Hepatocyte (in vitro differentiated cells): ENCODE data around the gene ARHGAP10. TPM values are rescaled to one million over a fixed set of nuclear protein-coding genes. Genes with fewer than 3 reads are reported as not detected.

Experiments
- DNase-seq: peaks from one replicate; pipeline ENCODE4 v3.0.0-alpha.2; 2016; ENCODE audit warnings: low spot score
- H2AFZ ChIP-seq: fragments of 200-600 bp; sonication (generic); 2 replicates; pipeline ENCODE4 v1.6.0; 2016; ENCODE audit warnings: antibody characterized with exemption, mild to moderate bottlenecking
- H3K27ac ChIP-seq: fragments of 200-600 bp; sonication (generic); 2 replicates; pipeline ENCODE4 v1.5.1; 2016; ENCODE audit warnings: mild to moderate bottlenecking
- H3K27me3 ChIP-seq: fragments of 200-600 bp; sonication (generic); 2 replicates; pipeline ENCODE4 v1.6.1; 2016
- H3K36me3 ChIP-seq: fragments of 200-600 bp; sonication (generic); replicated peaks from 2 replicates; pipeline ENCODE4 v1.5.1; 2016; ENCODE audit warnings: low read depth; ENCODE audit not compliant: insufficient read depth
- H3K4me1 ChIP-seq: fragments of 200-600 bp; sonication (generic); 2 replicates; pipeline ENCODE4 v1.5.1; 2016; ENCODE audit warnings: mild to moderate bottlenecking, moderate library complexity; ENCODE audit not compliant: insufficient read depth
- H3K4me2 ChIP-seq: fragments of 200-600 bp; sonication (generic); 2 replicates; pipeline ENCODE4 v1.6.0; 2016
- H3K4me3 ChIP-seq: fragments of 200-600 bp; sonication (generic); 2 replicates; pipeline ENCODE4 v1.5.1; 2016; ENCODE audit warnings: mild to moderate bottlenecking
- H3K79me2 ChIP-seq: fragments of 200-600 bp; sonication (generic); 2 replicates; pipeline ENCODE4 v1.6.0; 2017; ENCODE audit warnings: mild to moderate bottlenecking
- H3K9me2 ChIP-seq: fragments of 200-600 bp; sonication (generic); replicated peaks from 2 replicates; pipeline ENCODE4 v1.6.0; 2017; ENCODE audit warnings: mild to moderate bottlenecking; ENCODE audit not compliant: insufficient read depth
- H3K9me3 ChIP-seq: fragments of 200-600 bp; sonication (generic); 2 replicates; pipeline ENCODE4 v1.5.1; 2016; ENCODE audit warnings: low read depth, mild to moderate bottlenecking
- H4K20me1 ChIP-seq: fragments of 200-600 bp; sonication (generic); 2 replicates; pipeline ENCODE4 v1.6.0; 2016; ENCODE audit warnings: mild to moderate bottlenecking; ENCODE audit not compliant: insufficient read depth, poor library complexity, severe bottlenecking
- CTCF ChIP-seq: fragments of 200-600 bp; sonication (generic); IDR thresholded peaks from 2 replicates; pipeline ENCODE4 v1.5.1; 2016; ENCODE audit warnings: antibody characterized with exemption, mild to moderate bottlenecking; ENCODE audit not compliant: poor library complexity
- EZH2 ChIP-seq: fragments of 200-600 bp; sonication (generic); IDR thresholded peaks from 2 replicates; pipeline ENCODE4 v1.6.1; 2016; ENCODE audit warnings: antibody characterized with exemption, mild to moderate bottlenecking, borderline replicate concordance
- EZH2phosphoT487 ChIP-seq: fragments of 200-600 bp; sonication (generic); IDR thresholded peaks from one replicate; pipeline ENCODE4 v1.6.1; 2018; ENCODE audit warnings: antibody characterized with exemption, mild to moderate bottlenecking, low read depth, moderate library complexity; ENCODE audit not compliant: unreplicated experiment, severe bottlenecking
- WGBS: methylation state at CpG from one replicate; pipeline ENCODE4 v1.1.6; 2016; ENCODE audit warnings: low lambda C conversion rate; ENCODE audit errors: missing lambda C conversion rate; 5-methylcytosine and 5-hydroxymethylcytosine counted together
- polyA plus RNA-seq: library from polyadenylated mRNA; unstranded; fragments of >200 nt; fragmentation: Nextera tagmentation; extraction: Ambion mirVana; gene quantifications from 2 replicates; pipeline ENCODE4 v1.2.1, GENCODE V29; 2016
- total RNA-seq: library from RNA; depleted of rRNA; stranded (reverse); fragments of >200 nt; gene quantifications from 2 replicates; pipeline ENCODE4 v1.2.3, GENCODE V29; 2014

ARHGAP10 gene
- total and polyA plus RNA-seq, 2 experiments from 2014 or later = 16.8 to 23.4 TPM

- H3K79me2 ChIP-seq = no peaks in the 10 kb centered on the region
- H3K27ac ChIP-seq = no peak overlapping the region
- no peaks in the 10 kb centered on the region for H3K4me1 ChIP-seq
- TF ChIP-seq CTCF (no peak), EZH2phosphoT487 (no peak), EZH2 (no peak)
- H3K27me3 ChIP-seq = no peaks in the 10 kb centered on the region
- no peaks in the 10 kb centered on the region for H4K20me1 ChIP-seq
- WGBS = 88% methylated on average over 3 of the region's 3 CpGs
- H3K36me3 ChIP-seq = no peaks in the 10 kb centered on the region
- no peak overlapping the region for H3K4me3 ChIP-seq
- no peaks in the 10 kb centered on the region for H3K9me3 ChIP-seq
- H2AFZ ChIP-seq = no peak overlapping the region
- no peaks in the 10 kb centered on the region for H3K9me2 ChIP-seq
- DNase-seq = no peak
- no peak overlapping the region for H3K4me2 ChIP-seq
Measured at GRCh38 chr4:148101235-148101634, 369.3 kb downstream of the ARHGAP10 start.

- H3K9me2 ChIP-seq = no peaks in the 10 kb centered on the region
- DNase-seq = no peak
- no peaks in the 10 kb centered on the region for H4K20me1 ChIP-seq
- no peak overlapping the region for H3K4me3 ChIP-seq
- H3K79me2 ChIP-seq = no peaks in the 10 kb centered on the region
- TF ChIP-seq EZH2 (no peak), CTCF (no peak), EZH2phosphoT487 (no peak)
- H3K36me3 ChIP-seq = no peaks in the 10 kb centered on the region
- no peak overlapping the region for H2AFZ ChIP-seq
- H3K9me3 ChIP-seq = no peaks in the 10 kb centered on the region
- no peak overlapping the region for H3K27ac ChIP-seq
- no peak overlapping the region for H3K4me2 ChIP-seq
- no peaks in the 10 kb centered on the region for H3K27me3 ChIP-seq
- H3K4me1 ChIP-seq = no peaks in the 10 kb centered on the region
- 75% methylated on average over 4 of the region's 4 CpGs for WGBS
Measured at GRCh38 chr4:148101790-148102189, 369.9 kb downstream of the ARHGAP10 start.

GRCh38 chr4:148103597-148104355 lies 371.9 kb downstream of the ARHGAP10 start:
- H3K79me2 ChIP-seq = no peaks in the 10 kb centered on the region
- H3K36me3 ChIP-seq = no peaks in the 10 kb centered on the region
- H3K9me3 ChIP-seq = no peaks in the 10 kb centered on the region
- no peaks in the 10 kb centered on the region for H3K9me2 ChIP-seq
- no peak for DNase-seq
- H3K4me3 ChIP-seq = no peak overlapping the region
- no peaks in the 10 kb centered on the region for H3K27me3 ChIP-seq
- H3K4me2 ChIP-seq = no peak overlapping the region
- 92% methylated on average over 7 of the region's 7 CpGs for WGBS
- no peak for TF ChIP-seq EZH2
- no peak for TF ChIP-seq EZH2phosphoT487
- TF ChIP-seq CTCF = no peak
- H3K27ac ChIP-seq = no peak overlapping the region
- H3K4me1 ChIP-seq = no peaks in the 10 kb centered on the region
- H4K20me1 ChIP-seq = no peaks in the 10 kb centered on the region
- H2AFZ ChIP-seq = no peak overlapping the region

GRCh38 chr4:148108766-148109165 lies 376.9 kb downstream of the ARHGAP10 start:
- no peak for DNase-seq
- WGBS = 76% methylated on average over 7 of the region's 7 CpGs
- no peaks in the 10 kb centered on the region for H3K36me3 ChIP-seq
- no peak overlapping the region for H3K4me2 ChIP-seq
- no peaks in the 10 kb centered on the region for H3K79me2 ChIP-seq
- H4K20me1 ChIP-seq = no peaks in the 10 kb centered on the region
- H3K27me3 ChIP-seq = no peaks in the 10 kb centered on the region
- H2AFZ ChIP-seq = no peak overlapping the region
- TF ChIP-seq EZH2 (no peak), EZH2phosphoT487 (no peak), CTCF (no peak)
- no peaks in the 10 kb centered on the region for H3K4me1 ChIP-seq
- H3K27ac ChIP-seq = no peak overlapping the region
- no peak overlapping the region for H3K4me3 ChIP-seq
- no peaks in the 10 kb centered on the region for H3K9me3 ChIP-seq
- H3K9me2 ChIP-seq = no peaks in the 10 kb centered on the region
